Measurements from ENCODE around the gene ANKRD44. TPM values are rescaled to one million over a fixed set of nuclear protein-coding genes. Genes with fewer than 3 reads are reported as not detected.

ANKRD44 gene
- total RNA-seq, 1 donor from 2014 or later = 4.3 TPM

DNA sequence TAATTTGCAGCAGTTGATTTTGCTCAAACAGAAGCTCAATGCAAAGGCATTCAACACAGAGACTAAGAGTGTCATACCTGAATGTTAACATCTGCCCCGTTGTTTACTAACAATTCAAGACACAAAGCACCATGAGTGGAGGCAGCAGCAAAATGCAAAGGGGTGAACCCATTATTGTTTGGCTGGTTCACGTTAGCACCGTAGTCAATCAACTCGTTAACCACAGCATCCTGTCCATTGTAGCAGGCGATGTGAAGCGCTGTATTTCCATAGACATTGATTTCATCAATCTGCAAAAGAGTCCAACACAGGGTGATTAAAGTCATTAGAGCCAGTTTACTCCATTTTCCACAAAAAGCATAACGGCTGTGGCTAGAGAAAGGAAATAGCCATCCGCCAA lies 189.3 kb downstream of the ANKRD44 start:
- no peak for DNase-seq (ENCODE audit: low read depth)
- Histone ChIP-seq H3K4me3 (ENCODE audit: low read depth, low read length) (no peak overlapping the region), H3K27me3 (ENCODE audit: control insufficient read depth, insufficient read depth, low read length) (no peaks in the 10 kb centered on the region), H3K36me3 (ENCODE audit: control insufficient read depth, insufficient read depth, low read length) (peaks cover 1% of the 10 kb centered on the region)
- TF ChIP-seq, protein P1, sequence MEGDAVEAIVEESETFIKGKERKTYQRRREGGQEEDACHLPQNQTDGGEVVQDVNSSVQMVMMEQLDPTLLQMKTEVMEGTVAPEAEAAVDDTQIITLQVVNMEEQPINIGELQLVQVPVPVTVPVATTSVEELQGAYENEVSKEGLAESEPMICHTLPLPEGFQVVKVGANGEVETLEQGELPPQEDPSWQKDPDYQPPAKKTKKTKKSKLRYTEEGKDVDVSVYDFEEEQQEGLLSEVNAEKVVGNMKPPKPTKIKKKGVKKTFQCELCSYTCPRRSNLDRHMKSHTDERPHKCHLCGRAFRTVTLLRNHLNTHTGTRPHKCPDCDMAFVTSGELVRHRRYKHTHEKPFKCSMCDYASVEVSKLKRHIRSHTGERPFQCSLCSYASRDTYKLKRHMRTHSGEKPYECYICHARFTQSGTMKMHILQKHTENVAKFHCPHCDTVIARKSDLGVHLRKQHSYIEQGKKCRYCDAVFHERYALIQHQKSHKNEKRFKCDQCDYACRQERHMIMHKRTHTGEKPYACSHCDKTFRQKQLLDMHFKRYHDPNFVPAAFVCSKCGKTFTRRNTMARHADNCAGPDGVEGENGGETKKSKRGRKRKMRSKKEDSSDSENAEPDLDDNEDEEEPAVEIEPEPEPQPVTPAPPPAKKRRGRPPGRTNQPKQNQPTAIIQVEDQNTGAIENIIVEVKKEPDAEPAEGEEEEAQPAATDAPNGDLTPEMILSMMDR (IDR thresholded peaks at IDR 0.05; ENCODE audit: insufficient read depth, low read length, poor library complexity, severe bottlenecking) = no peak

DNA sequence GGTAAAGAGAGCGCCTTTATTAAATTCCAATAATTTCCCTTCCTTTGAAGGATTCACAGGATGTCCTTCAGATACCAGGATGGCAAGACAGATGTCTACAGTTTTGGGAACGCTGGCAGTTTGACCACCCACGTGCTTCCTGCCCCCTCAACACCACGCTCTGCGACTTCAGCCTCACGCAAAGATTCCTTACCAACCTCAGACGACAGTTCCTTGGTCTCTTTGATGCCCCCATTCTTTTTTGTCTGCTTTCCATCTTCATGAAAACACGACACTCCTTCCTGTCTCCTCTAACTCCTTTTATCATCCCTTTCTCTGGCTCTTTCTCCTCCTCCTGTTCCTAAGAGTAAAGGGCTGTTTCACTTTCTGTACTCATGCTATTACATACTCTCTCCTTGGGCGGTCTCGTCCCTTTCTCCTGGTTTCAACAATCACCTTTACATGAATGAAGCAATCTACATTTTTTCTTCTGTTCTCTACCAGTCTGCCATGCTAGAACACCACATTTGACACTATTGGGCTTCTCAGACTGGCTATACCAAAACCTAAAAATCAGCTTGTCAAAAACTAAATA lies 194.2 kb downstream of the ANKRD44 start:
- DNase-seq (ENCODE audit: low read depth) = no peak
- TF ChIP-seq, protein P1 (IDR thresholded peaks at IDR 0.05; ENCODE audit: insufficient read depth, low read length, poor library complexity, severe bottlenecking) = no peak
- no peaks in the 10 kb centered on the region for H3K36me3 ChIP-seq (ENCODE audit: control insufficient read depth, insufficient read depth, low read length)
- H3K27me3 ChIP-seq (ENCODE audit: control insufficient read depth, insufficient read depth, low read length) = no peaks in the 10 kb centered on the region
- no peak overlapping the region for H3K4me3 ChIP-seq (ENCODE audit: low read depth, low read length)

DNA sequence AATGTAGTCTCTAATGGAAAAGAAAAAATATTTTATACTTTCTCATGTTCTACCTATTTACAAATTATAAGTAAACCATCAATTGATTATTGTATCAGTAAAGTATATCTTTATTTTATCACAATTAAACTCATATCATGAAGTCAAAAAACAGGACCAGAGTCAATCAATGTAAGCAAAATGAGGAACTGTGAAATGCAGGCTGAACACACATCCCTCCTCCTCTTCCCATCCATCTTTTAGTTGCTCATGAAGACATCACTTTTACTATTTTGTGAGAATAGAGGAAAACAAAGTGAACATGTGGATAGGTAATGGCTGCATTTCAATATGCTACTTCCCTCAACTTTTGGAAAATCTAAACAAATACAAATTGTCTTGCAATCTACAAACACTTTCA lies 195.3 kb downstream of the ANKRD44 start:
- DNase-seq (ENCODE audit: low read depth) = no peak
- TF ChIP-seq, protein P1 (IDR thresholded peaks at IDR 0.05; ENCODE audit: insufficient read depth, low read length, poor library complexity, severe bottlenecking) = no peak
- H3K4me3 ChIP-seq (ENCODE audit: low read depth, low read length) = no peak overlapping the region
- no peaks in the 10 kb centered on the region for H3K27me3 ChIP-seq (ENCODE audit: control insufficient read depth, insufficient read depth, low read length)
- no peaks in the 10 kb centered on the region for H3K36me3 ChIP-seq (ENCODE audit: control insufficient read depth, insufficient read depth, low read length)

DNA sequence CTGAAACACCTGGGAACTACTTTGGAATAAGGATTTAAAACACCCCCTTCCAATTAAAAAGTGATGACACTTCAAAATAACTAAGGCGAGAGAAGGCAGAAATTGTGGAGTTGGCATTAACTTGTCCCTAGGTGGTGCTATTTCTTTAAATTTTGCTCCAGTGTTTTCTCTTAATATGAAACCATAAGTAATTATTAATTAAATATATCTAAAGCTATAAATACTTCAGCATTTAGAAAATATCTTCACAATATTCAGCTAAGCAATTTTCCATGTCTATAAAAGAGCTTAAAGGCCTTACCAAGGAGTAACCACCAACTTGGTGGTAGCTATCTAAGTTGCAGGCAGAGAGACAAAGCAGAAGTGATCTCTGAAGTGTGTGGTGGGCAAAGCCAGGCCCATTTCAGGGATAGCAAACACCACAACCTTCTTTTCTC lies 197.3 kb downstream of the ANKRD44 start:
- no peak for DNase-seq (ENCODE audit: low read depth)
- no peaks in the 10 kb centered on the region for H3K36me3 ChIP-seq (ENCODE audit: control insufficient read depth, insufficient read depth, low read length)
- TF ChIP-seq, protein P1 (IDR thresholded peaks at IDR 0.05; ENCODE audit: insufficient read depth, low read length, poor library complexity, severe bottlenecking) = peak; percentile 40
- H3K27me3 ChIP-seq (ENCODE audit: control insufficient read depth, insufficient read depth, low read length) = no peaks in the 10 kb centered on the region
- no peak overlapping the region for H3K4me3 ChIP-seq (ENCODE audit: low read depth, low read length)

DNA sequence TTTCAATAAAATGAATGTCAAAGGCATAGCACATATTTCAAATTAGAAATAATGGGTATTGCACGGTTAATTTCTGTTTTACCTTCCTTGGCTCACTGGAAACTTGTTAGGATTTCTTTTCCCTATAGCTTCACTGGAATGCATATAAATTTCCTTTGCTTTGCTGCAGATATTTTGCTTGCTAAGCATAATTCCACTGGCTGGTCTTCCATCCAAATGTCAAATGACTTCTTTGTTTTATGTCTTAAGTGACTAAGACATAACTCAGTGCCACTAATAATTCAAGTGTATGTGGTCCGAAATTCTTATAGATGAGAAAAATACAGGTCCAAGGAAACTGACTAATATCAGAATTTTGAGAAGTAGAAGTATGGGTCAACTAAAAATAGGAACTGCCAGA lies 201.3 kb downstream of the ANKRD44 start:
- Histone ChIP-seq H3K36me3 (ENCODE audit: control insufficient read depth, insufficient read depth, low read length) (no peaks in the 10 kb centered on the region), H3K4me3 (ENCODE audit: low read depth, low read length) (no peak overlapping the region), H3K27me3 (ENCODE audit: control insufficient read depth, insufficient read depth, low read length) (no peaks in the 10 kb centered on the region)
- no peak for DNase-seq (ENCODE audit: low read depth)
- TF ChIP-seq, protein P1 (IDR thresholded peaks at IDR 0.05; ENCODE audit: insufficient read depth, low read length, poor library complexity, severe bottlenecking) = no peak

DNA sequence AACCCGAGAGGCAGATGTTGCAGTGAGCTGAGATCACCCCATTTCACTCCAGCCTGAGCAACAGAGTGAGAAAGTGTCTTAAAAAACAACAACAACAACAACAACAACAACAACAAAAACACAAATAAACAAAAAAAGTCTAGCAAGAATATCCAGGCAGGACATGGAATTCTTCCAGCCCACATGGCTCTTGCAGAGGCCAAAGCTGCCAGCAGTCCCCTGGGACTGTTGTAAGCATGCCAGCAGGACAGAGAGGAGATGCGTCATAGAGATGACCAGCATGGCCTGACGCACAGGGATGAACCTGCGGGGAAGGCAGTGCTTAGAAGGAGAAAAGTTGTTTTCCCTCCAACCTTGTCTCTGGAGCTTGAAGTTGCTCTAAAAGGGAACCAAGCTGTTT lies 201.8 kb downstream of the ANKRD44 start:
- TF ChIP-seq, protein P1 (IDR thresholded peaks at IDR 0.05; ENCODE audit: insufficient read depth, low read length, poor library complexity, severe bottlenecking) = no peak
- DNase-seq (ENCODE audit: low read depth) = no peak
- H3K4me3 ChIP-seq (ENCODE audit: low read depth, low read length) = no peak overlapping the region
- no peaks in the 10 kb centered on the region for H3K36me3 ChIP-seq (ENCODE audit: control insufficient read depth, insufficient read depth, low read length)
- H3K27me3 ChIP-seq (ENCODE audit: control insufficient read depth, insufficient read depth, low read length) = no peaks in the 10 kb centered on the region

All from kidney epithelial cell (primary cell).